NCI-H1417 (cell line): ENCODE results near the gene EPO.
"Not testable (repeated sequence)": the region's sequence is repeated elsewhere in the genome, so short reads cannot be mapped to it uniquely, and the experiment has no call there.

ENCODE experiments used
- DNase-seq, 3 experiments: peaks; one replicate each; lab custom pipeline; 2025; lab: John Stamatoyannopoulos, UW

Gene EPO

GRCh38 chr7:100682991-100683658 lies 37.1 kb upstream of the EPO start:
- no peak for DNase-seq

GRCh38 chr7:100683659-100684533 lies 36.4 kb upstream of the EPO start:
- no peak for DNase-seq

GRCh38 chr7:100684534-100685042 lies 35.7 kb upstream of the EPO start:
- DNase-seq, result no peak

GRCh38 chr7:100685049-100685605 lies 35.1 kb upstream of the EPO start:
- DNase-seq, result no peak

GRCh38 chr7:100685631-100686145 lies 34.6 kb upstream of the EPO start:
- DNase-seq, result no peak

GRCh38 chr7:100686201-100686821 lies 34.0 kb upstream of the EPO start:
- no peak for DNase-seq

- DNase-seq, result no peak
Observed at GRCh38 chr7:100686822-100687211, 33.5 kb upstream of the EPO start.

GRCh38 chr7:100687261-100687660 lies 33.0 kb upstream of the EPO start:
- DNase-seq, result no peak

GRCh38 chr7:100687751-100688300 lies 32.4 kb upstream of the EPO start:
- no peak for DNase-seq

- DNase-seq, result no peak
Observed at GRCh38 chr7:100688326-100688860, 31.9 kb upstream of the EPO start.

GRCh38 chr7:100689230-100690135 lies 30.8 kb upstream of the EPO start:
- DNase-seq, result no peak

GRCh38 chr7:100691676-100692577 lies 28.3 kb upstream of the EPO start:
- DNase-seq, result peak; percentile 34 to 79 (median 75)

GRCh38 chr7:100692578-100692961 lies 27.7 kb upstream of the EPO start:
- DNase-seq, result no peak

- DNase-seq, result peak in 2 of 3 experiments; percentile 58 to 60
Observed at GRCh38 chr7:100693312-100694097, 26.8 kb upstream of the EPO start.

- peak; percentile 81 to 86 (median 83) for DNase-seq
Observed at GRCh38 chr7:100694098-100694745, 26.0 kb upstream of the EPO start, which contains the start of gene GIGYF1. TSS of gene GIGYF1 (minus strand) at chr7:100694250. CDS start at chr7:100688238, 6,012 bp downstream.

- no peak for DNase-seq
Observed at GRCh38 chr7:100696123-100696521, 24.1 kb upstream of the EPO start.

GRCh38 chr7:100699018-100699417 lies 21.2 kb upstream of the EPO start:
- DNase-seq, result no peak

GRCh38 chr7:100701089-100701488 lies 19.2 kb upstream of the EPO start:
- DNase-seq, result not testable (repeated sequence)
